HG03196 (cell line): ENCODE results near the gene TSPAN6.

Experiments
- ATAC-seq: cut with Tn5 transposase; IDR thresholded peaks from one replicate; pipeline ENCODE4 v1.9.1; 2021; ENCODE audit not compliant: unreplicated experiment

The TSPAN6 gene

GRCh38 chrX:100636321-100636991, at the start of gene TSPAN6:
Gene TSPAN6 (minus strand): TSS chrX:100636806. CDS start chrX:100636694, 112 bp downstream.
- peak; percentile 98 for ATAC-seq

- ATAC-seq: no peak
These were observed 49.3 kb upstream of the TSPAN6 start for GRCh38 chrX:100685997-100686305.

- peak; percentile 76 for ATAC-seq
These were observed 48.8 kb upstream of the TSPAN6 start for GRCh38 chrX:100685284-100685996.

GRCh38 chrX:100682939-100683338, 46.3 kb upstream of the TSPAN6 start:
- no peak for ATAC-seq

GRCh38 chrX:100681599-100681998, 45.0 kb upstream of the TSPAN6 start:
- no peak for ATAC-seq

- ATAC-seq: no peak
These were observed 44.1 kb upstream of the TSPAN6 start for GRCh38 chrX:100680756-100681155.

GRCh38 chrX:100677611-100678181, 41.1 kb upstream of the TSPAN6 start:
- ATAC-seq: no peak

GRCh38 chrX:100674705-100675104, 38.1 kb upstream of the TSPAN6 start:
- peak; percentile 51 for ATAC-seq

GRCh38 chrX:100673397-100673953, 36.9 kb upstream of the TSPAN6 start:
- no peak for ATAC-seq

GRCh38 chrX:100672966-100673365, 36.4 kb upstream of the TSPAN6 start:
- no peak for ATAC-seq

- ATAC-seq: no peak
These were observed 27.0 kb upstream of the TSPAN6 start for GRCh38 chrX:100663642-100664041.

- ATAC-seq: no peak
These were observed 26.2 kb upstream of the TSPAN6 start for GRCh38 chrX:100662796-100663195.

- ATAC-seq: no peak
These were observed 25.6 kb upstream of the TSPAN6 start for GRCh38 chrX:100662170-100662569.

- no peak for ATAC-seq
These were observed 23.0 kb upstream of the TSPAN6 start for GRCh38 chrX:100659431-100660137.

- no peak for ATAC-seq
These were observed 22.4 kb upstream of the TSPAN6 start for GRCh38 chrX:100658941-100659381.

GRCh38 chrX:100654261-100654660, 17.7 kb upstream of the TSPAN6 start:
- no peak for ATAC-seq

GRCh38 chrX:100652266-100652665, 15.7 kb upstream of the TSPAN6 start:
- ATAC-seq: no peak

GRCh38 chrX:100650841-100651240, 14.2 kb upstream of the TSPAN6 start:
- no peak for ATAC-seq

GRCh38 chrX:100649550-100650356, 13.1 kb upstream of the TSPAN6 start:
- ATAC-seq: no peak
